Neural progenitor cell (in vitro differentiated cells): ENCODE data around the gene MACROD2. TPM values are rescaled to one million over a fixed set of nuclear protein-coding genes. Genes with fewer than 3 reads are reported as not detected.
A peak's percentile ranks its signal among the peaks of the same experiment; 100 is the strongest.

Experiments
- DNase-seq: peaks from one replicate; pipeline ENCODE4 v3.0.0-alpha.2; 2016; ENCODE audit warnings: low spot score
- H2AFZ ChIP-seq: fragments of 200-600 bp; sonication (generic); replicated peaks from 2 replicates; pipeline ENCODE4 v1.6.1; 2016; ENCODE audit warnings: antibody characterized with exemption
- H3F3A ChIP-seq: fragments of 200-600 bp; sonication (generic); 2 replicates; pipeline ENCODE4 v1.6.1; 2016; ENCODE audit warnings: antibody characterized with exemption, low read depth
- H3K27ac ChIP-seq: fragments of 200-600 bp; sonication (generic); 2 replicates; pipeline ENCODE4 v1.5.1; 2016; ENCODE audit warnings: mild to moderate bottlenecking
- H3K27me3 ChIP-seq: fragments of 200-600 bp; sonication (generic); 2 replicates; pipeline ENCODE4 v1.6.1; 2016; ENCODE audit warnings: mild to moderate bottlenecking, moderate library complexity
- H3K36me3 ChIP-seq: fragments of 200-600 bp; sonication (generic); 2 replicates; pipeline ENCODE4 v1.5.1; 2016
- H3K4me1 ChIP-seq: fragments of 200-600 bp; sonication (generic); 2 replicates; pipeline ENCODE4 v1.6.1; 2016; ENCODE audit warnings: mixed run types
- H3K4me2 ChIP-seq: fragments of 200-600 bp; sonication (generic); 2 replicates; pipeline ENCODE4 v1.6.1; 2016
- H3K4me3 ChIP-seq: fragments of 200-600 bp; sonication (generic); 2 replicates; pipeline ENCODE4 v1.5.1; 2016
- H3K79me2 ChIP-seq: fragments of 200-600 bp; sonication (generic); 2 replicates; pipeline ENCODE4 v1.6.1; 2016; ENCODE audit warnings: low read depth
- H3K9ac ChIP-seq: fragments of 200-600 bp; sonication (generic); 2 replicates; pipeline ENCODE4 v1.6.1; 2016
- H3K9me3 ChIP-seq: fragments of 200-600 bp; sonication (generic); 2 replicates; pipeline ENCODE4 v1.5.1; 2016; ENCODE audit warnings: low read depth
- H4K20me1 ChIP-seq: fragments of 200-600 bp; sonication (generic); 2 replicates; pipeline ENCODE4 v1.6.1; 2016; ENCODE audit warnings: low read depth
- H3K27ac Mint-ChIP-seq: 3 replicates; pipeline ENCODE4 v1.8.0; 2021; ENCODE audit warnings: mixed read lengths
- H3K27me3 Mint-ChIP-seq: 2 replicates; pipeline ENCODE4 v1.8.0; 2022; ENCODE audit warnings: low read depth, mild to moderate bottlenecking, inconsistent platforms, moderate library complexity, mixed read lengths; ENCODE audit not compliant: insufficient read depth
- H3K36me3 Mint-ChIP-seq: 3 replicates; pipeline ENCODE4 v1.8.0; 2021; ENCODE audit warnings: mixed read lengths
- H3K4me1 Mint-ChIP-seq: 3 replicates; pipeline ENCODE4 v1.8.0; 2021; ENCODE audit warnings: mixed read lengths
- H3K4me3 Mint-ChIP-seq: 3 replicates; pipeline ENCODE4 v1.8.0; 2021; ENCODE audit warnings: mild to moderate bottlenecking, moderate library complexity, mixed read lengths
- H3K9me3 Mint-ChIP-seq: 3 replicates; pipeline ENCODE4 v1.8.0; 2020; ENCODE audit warnings: mixed read lengths
- EZH2 ChIP-seq: fragments of 200-600 bp; sonication (generic); IDR thresholded peaks from 2 replicates; pipeline ENCODE4 v1.6.1; 2017; ENCODE audit warnings: antibody characterized with exemption, mild to moderate bottlenecking, moderate library complexity
- EZH2phosphoT487 ChIP-seq: fragments of 200-600 bp; sonication (generic); IDR thresholded peaks from 2 replicates; pipeline ENCODE4 v1.6.1; 2017; ENCODE audit warnings: antibody characterized with exemption
- total RNA-seq: library from RNA; depleted of rRNA; stranded (reverse); fragments of >200 nt; gene quantifications from 2 replicates; pipeline ENCODE4 v1.2.3, GENCODE V29; 2015; ENCODE audit warnings: low replicate concordance
- TF ChIP-seq, protein P1 (sequence below): fragments of 200-600 bp; sonication (generic); IDR thresholded peaks from 2 replicates; pipeline ENCODE4 v1.5.1; 2017; ENCODE audit warnings: antibody characterized with exemption, mild to moderate bottlenecking

MACROD2 gene
- total RNA-seq, 1 donor from 2014 or later: 11.9 TPM

DNA sequence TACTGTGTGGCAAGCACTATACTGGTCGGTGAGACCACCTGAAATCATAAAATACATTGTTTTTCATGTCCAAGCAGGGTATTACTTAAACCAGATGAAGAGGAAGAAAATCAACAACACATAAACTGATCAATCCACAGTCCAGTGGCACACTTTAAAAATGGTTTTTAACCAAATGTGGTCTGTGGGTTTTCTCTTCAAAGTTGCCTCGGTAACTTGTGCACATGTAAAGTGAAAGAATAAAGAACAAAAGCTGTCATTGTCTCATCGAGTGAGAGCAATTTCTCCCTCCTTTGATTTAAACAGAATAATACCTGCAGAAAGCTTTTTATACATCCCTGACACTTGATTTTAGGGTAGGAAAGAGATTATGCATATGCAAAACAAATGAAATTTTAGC is 338.4 kb downstream of the MACROD2 start:
- peaks cover 22% of the 10 kb centered on the region for H3K9me3 Mint-ChIP-seq
- H4K20me1 ChIP-seq: no peaks in the 10 kb centered on the region
- H3K4me3 ChIP-seq: peak overlapping the region; percentile 67
- H2AFZ ChIP-seq: no peak overlapping the region
- H3K4me2 ChIP-seq: peak overlapping the region; percentile 90
- peaks cover 17% of the 10 kb centered on the region for H3K4me1 Mint-ChIP-seq
- peak overlapping the region; percentile 91 for H3K4me3 Mint-ChIP-seq
- no peak for DNase-seq
- peak overlapping the region; percentile 40 for H3K27ac Mint-ChIP-seq
- H3K79me2 ChIP-seq: peaks cover 88% of the 10 kb centered on the region
- H3K4me1 ChIP-seq: peaks cover 55% of the 10 kb centered on the region
- H3K36me3 Mint-ChIP-seq: peaks cover 33% of the 10 kb centered on the region
- peaks cover 2% of the 10 kb centered on the region for H3K27me3 Mint-ChIP-seq
- TF ChIP-seq EZH2: no peak
- no peak for TF ChIP-seq EZH2phosphoT487
- TF ChIP-seq, protein P1, sequence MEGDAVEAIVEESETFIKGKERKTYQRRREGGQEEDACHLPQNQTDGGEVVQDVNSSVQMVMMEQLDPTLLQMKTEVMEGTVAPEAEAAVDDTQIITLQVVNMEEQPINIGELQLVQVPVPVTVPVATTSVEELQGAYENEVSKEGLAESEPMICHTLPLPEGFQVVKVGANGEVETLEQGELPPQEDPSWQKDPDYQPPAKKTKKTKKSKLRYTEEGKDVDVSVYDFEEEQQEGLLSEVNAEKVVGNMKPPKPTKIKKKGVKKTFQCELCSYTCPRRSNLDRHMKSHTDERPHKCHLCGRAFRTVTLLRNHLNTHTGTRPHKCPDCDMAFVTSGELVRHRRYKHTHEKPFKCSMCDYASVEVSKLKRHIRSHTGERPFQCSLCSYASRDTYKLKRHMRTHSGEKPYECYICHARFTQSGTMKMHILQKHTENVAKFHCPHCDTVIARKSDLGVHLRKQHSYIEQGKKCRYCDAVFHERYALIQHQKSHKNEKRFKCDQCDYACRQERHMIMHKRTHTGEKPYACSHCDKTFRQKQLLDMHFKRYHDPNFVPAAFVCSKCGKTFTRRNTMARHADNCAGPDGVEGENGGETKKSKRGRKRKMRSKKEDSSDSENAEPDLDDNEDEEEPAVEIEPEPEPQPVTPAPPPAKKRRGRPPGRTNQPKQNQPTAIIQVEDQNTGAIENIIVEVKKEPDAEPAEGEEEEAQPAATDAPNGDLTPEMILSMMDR: no peak
- no peaks in the 10 kb centered on the region for H3K9me3 ChIP-seq
- no peaks in the 10 kb centered on the region for H3K36me3 ChIP-seq
- H3K27ac ChIP-seq: no peak overlapping the region
- no peaks in the 10 kb centered on the region for H3K27me3 ChIP-seq
- H3F3A ChIP-seq: peaks cover 9% of the 10 kb centered on the region
- H3K9ac ChIP-seq: no peak overlapping the region

DNA sequence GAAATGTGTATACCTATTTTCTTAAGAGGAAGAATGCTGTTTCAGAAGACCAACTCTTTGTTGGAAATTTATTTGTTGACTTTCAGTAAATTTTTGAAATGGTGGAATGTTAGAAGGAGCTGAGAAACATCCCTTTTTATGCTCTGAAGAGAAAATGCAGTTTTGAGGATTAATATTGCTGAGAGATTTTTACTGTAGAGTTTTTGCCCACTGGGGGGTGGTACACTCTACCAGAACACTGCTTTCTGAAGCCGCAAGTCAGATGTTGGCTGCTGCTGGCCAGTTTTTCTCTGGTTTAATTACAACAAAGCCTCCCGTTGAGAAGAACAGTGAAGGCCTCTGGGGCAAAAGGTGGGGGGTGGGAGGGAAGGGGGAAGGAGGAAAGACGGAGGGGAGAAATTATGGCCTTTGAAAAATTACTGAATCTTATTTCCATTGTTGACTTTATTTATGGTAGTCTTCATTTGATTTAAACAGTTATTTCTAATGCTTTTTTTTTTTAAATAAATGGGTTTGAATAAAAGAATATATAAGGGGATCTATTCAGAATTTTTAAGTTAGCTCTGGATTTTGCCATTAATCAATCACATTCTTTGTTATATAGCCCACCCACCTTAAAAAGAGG is 339.1 kb downstream of the MACROD2 start:
- Histone ChIP-seq H3K36me3 (no peaks in the 10 kb centered on the region), H3K4me2 (peak overlapping the region; percentile 90), H3K4me1 (peaks cover 48% of the 10 kb centered on the region), H3K9me3 (no peaks in the 10 kb centered on the region), H3K27ac (peak overlapping the region; percentile 64), H3K9ac (no peak overlapping the region), H3K79me2 (peaks cover 81% of the 10 kb centered on the region), H4K20me1 (no peaks in the 10 kb centered on the region), H3K27me3 (no peaks in the 10 kb centered on the region), H3F3A (peaks cover 9% of the 10 kb centered on the region), H3K4me3 (peak overlapping the region; percentile 67), H2AFZ (no peak overlapping the region)
- H3K4me1 Mint-ChIP-seq: peaks cover 17% of the 10 kb centered on the region
- H3K36me3 Mint-ChIP-seq: peaks cover 26% of the 10 kb centered on the region
- peak; percentile 87 for DNase-seq
- peak overlapping the region; percentile 85 for H3K27ac Mint-ChIP-seq
- H3K27me3 Mint-ChIP-seq: peaks cover 2% of the 10 kb centered on the region
- peaks cover 16% of the 10 kb centered on the region for H3K9me3 Mint-ChIP-seq
- peak overlapping the region; percentile 91 for H3K4me3 Mint-ChIP-seq
- TF ChIP-seq EZH2phosphoT487: no peak
- TF ChIP-seq, protein P1: peak; percentile 69

DNA sequence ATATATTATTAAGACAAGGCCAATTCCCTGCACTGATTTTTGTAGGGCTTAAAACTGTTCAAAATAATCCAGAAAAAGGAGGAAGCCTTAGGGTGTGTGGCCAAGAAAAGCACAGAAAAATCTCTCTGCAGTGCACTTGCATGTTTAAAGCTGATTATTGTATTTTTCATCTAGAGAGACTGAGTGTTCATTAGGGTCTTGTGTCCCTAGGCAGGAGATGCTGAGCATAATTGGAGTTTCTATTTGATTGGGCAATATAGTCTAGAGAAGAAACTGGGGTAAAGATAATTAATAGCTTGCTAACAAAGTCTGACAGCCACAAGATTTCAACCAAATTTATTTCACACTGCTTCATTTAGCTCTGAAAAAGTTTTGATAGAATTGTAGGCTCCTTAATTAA is 339.7 kb downstream of the MACROD2 start:
- H3K9me3 Mint-ChIP-seq: peaks cover 13% of the 10 kb centered on the region
- Histone ChIP-seq H3K4me1 (peaks cover 41% of the 10 kb centered on the region), H3K79me2 (peaks cover 74% of the 10 kb centered on the region), H3K4me3 (peak overlapping the region; percentile 67), H3K27ac (peak overlapping the region; percentile 64), H2AFZ (no peak overlapping the region), H3K36me3 (no peaks in the 10 kb centered on the region), H3K9me3 (no peaks in the 10 kb centered on the region), H3F3A (peaks cover 9% of the 10 kb centered on the region), H3K9ac (no peak overlapping the region), H3K4me2 (peak overlapping the region; percentile 90), H3K27me3 (no peaks in the 10 kb centered on the region), H4K20me1 (no peaks in the 10 kb centered on the region)
- H3K27ac Mint-ChIP-seq: peak overlapping the region; percentile 30
- no peak for DNase-seq
- peaks cover 4% of the 10 kb centered on the region for H3K27me3 Mint-ChIP-seq
- peaks cover 17% of the 10 kb centered on the region for H3K4me1 Mint-ChIP-seq
- H3K4me3 Mint-ChIP-seq: peak overlapping the region; percentile 91
- TF ChIP-seq EZH2phosphoT487 (no peak), EZH2 (no peak)
- peaks cover 21% of the 10 kb centered on the region for H3K36me3 Mint-ChIP-seq

DNA sequence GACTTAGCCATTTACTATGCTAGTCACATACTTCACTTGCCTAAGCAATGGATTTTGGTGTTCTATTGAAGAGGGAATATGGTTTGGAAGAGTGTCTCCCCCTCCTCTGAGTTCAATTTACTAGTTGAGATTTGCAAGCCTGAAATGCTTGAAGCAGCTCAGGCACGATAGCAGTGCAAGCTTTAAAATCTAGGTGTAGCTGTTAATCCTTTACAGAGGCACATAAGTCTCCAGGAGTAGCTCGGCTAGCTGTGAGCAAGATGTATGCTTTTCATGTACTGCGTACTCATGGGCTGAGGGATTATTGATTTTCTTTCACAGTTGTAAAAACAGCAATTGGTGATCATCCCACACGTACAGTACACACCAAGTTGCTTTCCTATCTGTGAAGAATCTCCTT is 341.4 kb downstream of the MACROD2 start:
- no peak for TF ChIP-seq EZH2phosphoT487
- TF ChIP-seq EZH2: no peak
- TF ChIP-seq, protein P1: peak; percentile 11
- Histone ChIP-seq H3K9me3 (no peaks in the 10 kb centered on the region), H3K4me3 (peak overlapping the region; percentile 67), H3K9ac (peak overlapping the region; percentile 40), H2AFZ (no peak overlapping the region), H3K4me2 (peak overlapping the region; percentile 90), H3K79me2 (peaks cover 58% of the 10 kb centered on the region), H3F3A (peaks cover 9% of the 10 kb centered on the region), H3K27me3 (no peaks in the 10 kb centered on the region), H3K36me3 (no peaks in the 10 kb centered on the region), H3K27ac (peak overlapping the region; percentile 6), H3K4me1 (peaks cover 26% of the 10 kb centered on the region), H4K20me1 (no peaks in the 10 kb centered on the region)
- peak; percentile 52 for DNase-seq
- peak overlapping the region; percentile 89 for H3K27ac Mint-ChIP-seq
- peaks cover 15% of the 10 kb centered on the region for H3K4me1 Mint-ChIP-seq
- peak overlapping the region; percentile 91 for H3K4me3 Mint-ChIP-seq
- H3K36me3 Mint-ChIP-seq: peaks cover 9% of the 10 kb centered on the region
- peaks cover 4% of the 10 kb centered on the region for H3K9me3 Mint-ChIP-seq
- peaks cover 4% of the 10 kb centered on the region for H3K27me3 Mint-ChIP-seq
